ENCODE measurements around the gene KCNJ1. TPM values are rescaled to one million over a fixed set of nuclear protein-coding genes. Genes with fewer than 3 reads are reported as not detected.

Gene KCNJ1
- total and polyA plus RNA-seq, 9 of the 15 experiments (the other 6 are each of a cell fraction or from before 2014, with no cell fraction given), result not detected

DNA sequence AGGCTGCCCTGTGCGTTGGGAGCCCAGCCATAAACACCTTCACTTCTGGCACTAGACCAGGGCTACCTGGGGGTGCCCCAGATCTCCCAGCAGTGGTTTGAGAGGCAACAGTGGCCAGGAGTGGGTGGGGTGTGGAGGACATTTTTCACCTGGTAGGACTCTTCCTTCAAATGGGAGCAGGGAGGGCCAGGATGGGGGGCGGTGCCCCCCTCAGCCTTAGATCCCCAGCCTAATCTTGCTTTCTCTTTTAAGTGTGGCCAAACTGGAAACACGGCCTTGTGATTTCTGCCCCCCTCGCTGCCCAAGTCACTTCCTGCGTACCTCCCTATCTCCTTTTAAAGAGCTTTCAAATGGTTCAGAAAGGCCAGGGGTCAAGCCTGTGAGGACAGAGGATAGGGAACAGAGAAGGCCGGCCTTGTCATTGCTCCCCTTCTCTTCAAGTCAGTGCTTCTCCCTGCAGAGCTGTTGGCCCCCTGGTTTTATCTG, 24.9 kb upstream of the KCNJ1 start:
- Histone ChIP-seq H2AFZ (ENCODE audit: low read depth, low read length) (no peak overlapping the region), H3K9me1 (ENCODE audit: control insufficient read depth, insufficient read depth, low read length) (no peaks in the 10 kb centered on the region), H3K27me3 (ENCODE audit: control insufficient read depth in 2 of 2, insufficient read depth in 2 of 2, low read length in 2 of 2) (peaks cover 0 to 20% of the 10 kb centered on the region in 2 experiments; a peak in 3 of 5 replicates), H3K4me3 (no peak overlapping the region), H3K4me2 (ENCODE audit: insufficient read depth, low read length) (no peak overlapping the region), H3K9ac (ENCODE audit: insufficient read depth in 1 of 2, low read depth in 2 of 2, low read length in 2 of 2) (no peak overlapping the region), H3K4me1 (replicated peaks in 1 of 2; ENCODE audit: control insufficient read depth in 2 of 2, insufficient read depth in 2 of 2, low read length in 2 of 2) (peaks cover 0 to 5% of the 10 kb centered on the region in 2 experiments; a peak in 2 of 5 replicates), H3K79me2 (ENCODE audit: control insufficient read depth, insufficient read depth, low read length) (no peaks in the 10 kb centered on the region), H3K27ac (ENCODE audit: extremely low read depth, low read depth, low read length) (no peak overlapping the region), H4K20me1 (replicated peaks; ENCODE audit: control insufficient read depth, insufficient read depth, low read length) (no peaks in the 10 kb centered on the region), H3K9me3 (replicated peaks; ENCODE audit: control insufficient read depth, insufficient read depth, low read depth, low read length) (no peaks in the 10 kb centered on the region), H3K36me3 (ENCODE audit: control insufficient read depth, insufficient read depth, low read length) (no peaks in the 10 kb centered on the region)
- FAIRE-seq (no peak), DNase-seq (ENCODE audit: extremely low read depth in 1 of 4, low spot score in 3 of 4) (peak in 1 of 4 experiments; percentile 28), ATAC-seq (no peak)
- 0% methylated on average over 5 of the region's 6 CpGs for WGBS (ENCODE audit: insufficient coverage, low coverage, missing lambda C conversion rate)
- ChIA-PET CTCF (ENCODE audit: low intra/inter-chr PET ratio) (no interaction called here), POLR2A (no interaction called here)
- BruUV-seq (replicated peaks), result no TSS peak
- TF ChIP-seq HIVEP1 (CRISPR knock-in tag; IDR thresholded peaks at IDR 0.05), result no peak
- TF ChIP-seq, protein P1, sequence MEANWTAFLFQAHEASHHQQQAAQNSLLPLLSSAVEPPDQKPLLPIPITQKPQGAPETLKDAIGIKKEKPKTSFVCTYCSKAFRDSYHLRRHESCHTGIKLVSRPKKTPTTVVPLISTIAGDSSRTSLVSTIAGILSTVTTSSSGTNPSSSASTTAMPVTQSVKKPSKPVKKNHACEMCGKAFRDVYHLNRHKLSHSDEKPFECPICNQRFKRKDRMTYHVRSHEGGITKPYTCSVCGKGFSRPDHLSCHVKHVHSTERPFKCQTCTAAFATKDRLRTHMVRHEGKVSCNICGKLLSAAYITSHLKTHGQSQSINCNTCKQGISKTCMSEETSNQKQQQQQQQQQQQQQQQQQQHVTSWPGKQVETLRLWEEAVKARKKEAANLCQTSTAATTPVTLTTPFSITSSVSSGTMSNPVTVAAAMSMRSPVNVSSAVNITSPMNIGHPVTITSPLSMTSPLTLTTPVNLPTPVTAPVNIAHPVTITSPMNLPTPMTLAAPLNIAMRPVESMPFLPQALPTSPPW (CRISPR knock-in tag; IDR thresholded peaks at IDR 0.05), result peak; percentile 25; the same call in 1 of the 2 replicates
- TF ChIP-seq, protein P2, sequence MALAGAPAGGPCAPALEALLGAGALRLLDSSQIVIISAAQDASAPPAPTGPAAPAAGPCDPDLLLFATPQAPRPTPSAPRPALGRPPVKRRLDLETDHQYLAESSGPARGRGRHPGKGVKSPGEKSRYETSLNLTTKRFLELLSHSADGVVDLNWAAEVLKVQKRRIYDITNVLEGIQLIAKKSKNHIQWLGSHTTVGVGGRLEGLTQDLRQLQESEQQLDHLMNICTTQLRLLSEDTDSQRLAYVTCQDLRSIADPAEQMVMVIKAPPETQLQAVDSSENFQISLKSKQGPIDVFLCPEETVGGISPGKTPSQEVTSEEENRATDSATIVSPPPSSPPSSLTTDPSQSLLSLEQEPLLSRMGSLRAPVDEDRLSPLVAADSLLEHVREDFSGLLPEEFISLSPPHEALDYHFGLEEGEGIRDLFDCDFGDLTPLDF (CRISPR knock-in tag; IDR thresholded peaks at IDR 0.05), result no peak
- in situ Hi-C loops (cut with MboI), result loop anchor here (25.0 kb wide), 1 partner anchor 420 kb away; no protein-coding TSS in a partner anchor
- intact Hi-C loops (cut with micrococcal nuclease), result no loop called here
